Superior temporal gyrus (tissue), 1 donor: ENCODE results near the gene PLEKHG5.

Experiments used
- DNase-seq: peaks from one replicate; pipeline ENCODE4 v3.0.0-alpha.2; 2016; ENCODE audit errors: extremely low spot score

Gene PLEKHG5

GRCh38 chr1:6424619-6425593, 66.6 kb downstream of the PLEKHG5 start, which contains the start of gene ESPN:
Gene ESPN (plus strand): TSS chr1:6424776. CDS start chr1:6424956, 180 bp downstream.
- DNase-seq: no peak

DNA sequence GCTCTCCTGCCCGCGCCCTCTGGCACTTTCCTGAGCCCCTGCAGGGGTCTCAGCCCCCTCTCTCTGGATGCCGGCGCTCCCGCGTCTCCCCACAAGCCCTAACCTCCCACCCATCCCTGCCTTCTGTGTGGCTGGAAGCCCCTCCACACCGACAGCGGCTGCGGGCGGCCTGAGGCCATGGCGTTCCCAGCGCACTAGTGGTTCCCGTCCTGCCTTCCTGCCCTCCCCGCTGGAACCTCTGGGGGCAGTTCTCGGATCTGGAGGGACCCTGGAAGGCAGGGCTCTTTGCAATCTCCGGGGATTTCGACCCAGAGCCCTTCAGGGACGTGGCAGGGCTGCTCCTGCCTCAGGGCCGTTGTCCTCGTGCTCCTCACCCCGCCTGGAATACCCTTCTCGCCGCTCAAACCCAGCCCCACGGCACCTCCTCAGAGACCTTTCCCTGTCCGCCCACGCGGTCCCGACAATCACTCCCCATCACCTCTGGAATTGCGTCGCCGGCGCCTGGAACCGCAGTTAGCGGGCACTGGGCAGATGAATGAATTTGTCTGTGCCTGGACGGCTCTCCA, 67.4 kb downstream of the PLEKHG5 start:
- DNase-seq: no peak

- no peak for DNase-seq
Observed at GRCh38 chr1:6423321-6423999, 68.0 kb downstream of the PLEKHG5 start.

- DNase-seq: no peak
Observed at GRCh38 chr1:6421266-6421665, 70.2 kb downstream of the PLEKHG5 start.

- DNase-seq: no peak
Observed at GRCh38 chr1:6420454-6421042, 70.9 kb downstream of the PLEKHG5 start.

DNA sequence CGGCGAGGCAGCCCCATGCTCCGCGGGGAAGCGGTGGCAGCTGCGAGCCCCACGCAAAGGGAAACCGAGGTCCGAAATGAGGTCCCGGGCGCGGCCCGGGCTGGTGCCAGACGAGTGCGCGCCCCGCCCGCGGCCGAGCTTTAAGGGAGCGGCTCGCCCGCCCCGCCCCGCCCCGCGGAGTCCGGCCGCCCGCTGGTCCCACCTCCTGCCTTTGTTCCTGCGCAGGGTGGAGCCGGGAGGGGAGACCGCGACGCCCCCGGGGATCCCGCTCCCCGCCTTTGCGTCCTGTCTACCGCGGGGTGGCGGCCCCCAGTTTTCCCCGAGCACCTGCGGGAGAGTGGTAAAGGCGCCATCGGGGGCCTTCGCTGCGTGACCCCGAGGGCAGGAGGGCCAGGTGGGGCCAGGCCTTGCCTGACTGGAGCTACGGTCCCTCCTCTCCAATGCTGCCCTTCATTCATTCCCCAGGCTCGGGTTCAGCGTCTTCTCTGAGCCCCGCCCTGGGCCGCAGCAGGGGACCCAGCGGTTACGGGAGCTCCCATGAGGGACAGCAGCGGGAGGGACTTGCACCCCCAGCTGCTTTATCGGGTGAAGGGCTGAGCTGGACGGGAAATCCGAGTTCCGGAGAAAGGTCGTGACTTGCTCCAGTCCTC, 71.5 kb downstream of the PLEKHG5 start, which contains the start of gene HES2:
Gene HES2 (minus strand): TSS at position 116 of the 650 bp plus-strand sequence. CDS start 99 bp downstream, at position 17.
- no peak for DNase-seq

DNA sequence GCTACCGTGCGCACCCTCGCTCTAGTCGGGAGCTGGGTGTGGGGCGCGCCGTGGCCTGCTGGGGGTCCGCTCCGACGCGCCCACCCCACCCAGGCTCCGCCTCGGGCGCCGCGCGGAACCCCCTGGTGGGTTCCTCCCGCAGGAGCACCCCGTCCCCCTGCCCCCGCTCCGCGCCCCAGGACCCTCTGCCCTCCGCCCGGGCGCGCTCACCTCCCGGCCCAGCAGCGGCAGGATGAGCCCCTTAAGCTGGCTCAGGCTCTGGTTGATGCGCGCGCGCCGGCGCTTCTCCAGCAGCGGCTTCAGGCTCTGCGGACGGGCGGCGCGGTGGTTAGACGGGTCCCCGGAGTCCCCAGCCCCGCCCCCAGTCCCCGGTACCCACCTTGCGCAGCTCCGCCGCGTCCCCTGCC, 72.1 kb downstream of the PLEKHG5 start:
- DNase-seq: no peak

GRCh38 chr1:6418668-6419396, 72.6 kb downstream of the PLEKHG5 start:
- no peak for DNase-seq

DNA sequence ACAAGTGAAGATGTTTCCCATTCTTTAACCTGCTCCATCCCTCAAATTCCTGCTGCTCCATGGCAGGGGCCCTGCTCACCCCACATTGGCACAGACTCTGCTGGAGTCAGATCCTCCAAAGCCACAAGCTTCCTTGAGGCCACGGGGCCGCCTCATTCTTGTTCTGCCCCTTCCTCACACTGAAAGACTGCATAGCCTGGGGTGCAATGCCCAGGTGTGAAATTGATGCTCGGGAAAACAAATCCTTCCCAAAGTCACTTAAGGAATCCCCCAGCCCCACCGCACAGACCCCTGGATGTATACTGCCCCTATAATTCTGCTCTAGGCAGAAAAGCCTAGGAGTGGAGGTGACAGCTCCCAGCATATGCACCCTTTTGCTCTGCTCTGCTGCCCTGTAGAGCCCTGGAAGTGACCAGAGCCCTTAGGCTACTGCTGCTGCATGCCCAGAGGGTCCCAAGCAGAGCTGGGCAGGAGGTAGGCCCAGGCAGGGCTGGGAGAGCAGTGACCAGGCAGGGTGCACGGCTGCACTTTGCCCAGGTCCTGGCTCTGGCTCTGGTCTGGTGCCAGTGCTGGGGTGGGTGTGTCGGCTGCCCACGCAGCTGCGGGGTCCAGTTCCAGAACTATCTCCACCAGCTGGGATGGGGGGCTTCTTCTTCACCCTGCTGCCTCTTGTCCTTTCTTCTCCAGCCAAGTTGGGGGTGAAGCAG, 73.4 kb downstream of the PLEKHG5 start:
- DNase-seq: no peak
